ENCODE results near the gene RPL31.

DNA sequence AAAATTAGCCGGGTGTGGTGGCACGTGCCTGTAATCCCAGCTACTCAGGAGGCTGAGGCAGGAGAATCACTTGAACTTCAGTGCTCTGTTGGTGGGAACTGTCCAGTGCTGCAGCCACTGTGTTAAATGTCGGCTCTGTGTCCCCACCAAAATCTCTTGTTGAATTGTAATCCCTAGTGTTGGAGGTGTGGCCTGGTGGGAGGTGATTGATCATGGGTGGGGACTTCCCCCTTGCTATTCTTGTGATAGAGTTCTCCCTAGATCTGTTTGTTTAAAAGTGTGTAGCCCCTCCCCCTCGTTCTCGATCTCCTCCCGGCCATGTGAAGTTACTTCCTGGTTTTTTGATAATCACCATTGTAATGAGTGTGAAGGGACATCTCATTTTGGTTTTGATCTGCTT, 9.8 kb upstream of the RPL31 start:
- TF ChIP-seq, protein P1, sequence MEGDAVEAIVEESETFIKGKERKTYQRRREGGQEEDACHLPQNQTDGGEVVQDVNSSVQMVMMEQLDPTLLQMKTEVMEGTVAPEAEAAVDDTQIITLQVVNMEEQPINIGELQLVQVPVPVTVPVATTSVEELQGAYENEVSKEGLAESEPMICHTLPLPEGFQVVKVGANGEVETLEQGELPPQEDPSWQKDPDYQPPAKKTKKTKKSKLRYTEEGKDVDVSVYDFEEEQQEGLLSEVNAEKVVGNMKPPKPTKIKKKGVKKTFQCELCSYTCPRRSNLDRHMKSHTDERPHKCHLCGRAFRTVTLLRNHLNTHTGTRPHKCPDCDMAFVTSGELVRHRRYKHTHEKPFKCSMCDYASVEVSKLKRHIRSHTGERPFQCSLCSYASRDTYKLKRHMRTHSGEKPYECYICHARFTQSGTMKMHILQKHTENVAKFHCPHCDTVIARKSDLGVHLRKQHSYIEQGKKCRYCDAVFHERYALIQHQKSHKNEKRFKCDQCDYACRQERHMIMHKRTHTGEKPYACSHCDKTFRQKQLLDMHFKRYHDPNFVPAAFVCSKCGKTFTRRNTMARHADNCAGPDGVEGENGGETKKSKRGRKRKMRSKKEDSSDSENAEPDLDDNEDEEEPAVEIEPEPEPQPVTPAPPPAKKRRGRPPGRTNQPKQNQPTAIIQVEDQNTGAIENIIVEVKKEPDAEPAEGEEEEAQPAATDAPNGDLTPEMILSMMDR (IDR thresholded peaks at IDR 0.05): no peak
- TF ChIP-seq POLR2A (IDR thresholded peaks at IDR 0.05) (no peak), POLR2AphosphoS5 (IDR thresholded peaks at IDR 0.05) (no peak)
